Suprapubic skin (tissue), 4 donors: Measurements from ENCODE around the gene ROS1. TPM values are rescaled to one million over a fixed set of nuclear protein-coding genes. Genes with fewer than 3 reads are reported as not detected.

Experiments used
- DNase-seq, 2 donors: peaks; one replicate each; pipeline ENCODE4 v3.0.0-alpha.2; 2019; ENCODE audit warnings: low spot score in 2 of 2
- H3K27ac ChIP-seq: fragments of 200-600 bp; sonication (generic); one replicate; pipeline ENCODE4 v1.5.1; 2019
- H3K27me3 ChIP-seq: fragments of 200-600 bp; sonication (generic); one replicate; pipeline ENCODE4 v1.5.1; 2019
- H3K36me3 ChIP-seq: fragments of 200-600 bp; sonication (generic); one replicate; pipeline ENCODE4 v1.5.1; 2019
- H3K4me1 ChIP-seq: fragments of 200-600 bp; sonication (generic); one replicate; pipeline ENCODE4 v1.5.1; 2019
- H3K4me3 ChIP-seq: fragments of 200-600 bp; sonication (generic); one replicate; pipeline ENCODE4 v1.5.1; 2019; ENCODE audit warnings: mild to moderate bottlenecking
- H3K9me3 ChIP-seq: fragments of 200-600 bp; sonication (generic); one replicate; pipeline ENCODE4 v1.5.1; 2019
- CTCF ChIP-seq, 2 donors: fragments of 200-600 bp in 1 of 2; fragments of 450-650 bp in 1 of 2; sonication (generic) in 1 of 2; IDR thresholded peaks; one replicate each; pipeline ENCODE4 v1.5.1; 2016 to 2019; ENCODE audit warnings: antibody characterized with exemption in 2 of 2, mild to moderate bottlenecking in 1 of 2, moderate library complexity in 1 of 2
- EP300 ChIP-seq: sonication (generic); formaldehyde crosslinking; IDR thresholded peaks from one replicate; pipeline ENCODE4 v1.6.1; 2017; ENCODE audit warnings: antibody characterized with exemption
- POLR2A ChIP-seq, 2 donors: fragments of 450-650 bp; IDR thresholded peaks; one replicate each; pipeline ENCODE4 v1.6.1; 2017; ENCODE audit warnings: antibody characterized with exemption in 2 of 2, mild to moderate bottlenecking in 2 of 2, moderate library complexity in 2 of 2
- POLR2AphosphoS5 ChIP-seq, 3 donors: sonication (generic); formaldehyde crosslinking; IDR thresholded peaks; one replicate each; pipeline ENCODE4 v1.6.1; 2017; ENCODE audit warnings: antibody characterized with exemption in 3 of 3
- WGBS: methylation state at CpG from one replicate; pipeline ENCODE4 v1.1.5; 2018; 5-methylcytosine and 5-hydroxymethylcytosine counted together
- total RNA-seq, 4 donors: library from RNA; depleted of rRNA; stranded (reverse); fragments of >200 nt; gene quantifications; one replicate each; pipeline ENCODE4 v1.1.0, GENCODE V29; 2016

ROS1 gene
- total RNA-seq, 4 donors from 2014 or later, result 0.49 to 2.8 (median 0.69) TPM

GRCh38 chr6:117371492-117371891 lies 54.2 kb downstream of the ROS1 start:
- Histone ChIP-seq H3K27ac (no peak overlapping the region), H3K9me3 (peaks cover 4% of the 10 kb centered on the region), H3K4me3 (no peak overlapping the region), H3K4me1 (no peaks in the 10 kb centered on the region), H3K27me3 (peaks cover 7% of the 10 kb centered on the region), H3K36me3 (no peaks in the 10 kb centered on the region)
- TF ChIP-seq CTCF (IDR thresholded peaks at IDR 0.05) (no peak), POLR2A (IDR thresholded peaks at IDR 0.05) (no peak), POLR2AphosphoS5 (IDR thresholded peaks at IDR 0.05) (no peak), EP300 (no peak)
- 72% methylated on average over 4 of the region's 4 CpGs for WGBS
- DNase-seq, result no peak

- H3K27ac ChIP-seq, result no peak overlapping the region
- no peaks in the 10 kb centered on the region for H3K9me3 ChIP-seq
- TF ChIP-seq POLR2A (IDR thresholded peaks at IDR 0.05), result no peak
- no peak for TF ChIP-seq POLR2AphosphoS5 (IDR thresholded peaks at IDR 0.05)
- TF ChIP-seq EP300, result no peak
- TF ChIP-seq CTCF (IDR thresholded peaks at IDR 0.05), result no peak
- no peaks in the 10 kb centered on the region for H3K4me1 ChIP-seq
- WGBS, result 69% methylated on average over 5 of the region's 5 CpGs
- no peaks in the 10 kb centered on the region for H3K36me3 ChIP-seq
- no peak for DNase-seq
- no peak overlapping the region for H3K4me3 ChIP-seq
- no peaks in the 10 kb centered on the region for H3K27me3 ChIP-seq
Measured at GRCh38 chr6:117359581-117359980, 66.2 kb downstream of the ROS1 start.

- 91% methylated on average over 1 of the region's 1 CpG for WGBS
- H3K27ac ChIP-seq, result no peak overlapping the region
Measured at GRCh38 chr6:117354671-117355070, 71.1 kb downstream of the ROS1 start.

GRCh38 chr6:117352466-117353081 lies 73.2 kb downstream of the ROS1 start:
- TF ChIP-seq POLR2AphosphoS5 (IDR thresholded peaks at IDR 0.05) (no peak), EP300 (no peak), POLR2A (IDR thresholded peaks at IDR 0.05) (no peak), CTCF (IDR thresholded peaks at IDR 0.05) (no peak)
- Histone ChIP-seq H3K9me3 (no peaks in the 10 kb centered on the region), H3K36me3 (no peaks in the 10 kb centered on the region), H3K27ac (no peak overlapping the region), H3K4me3 (no peak overlapping the region), H3K4me1 (no peaks in the 10 kb centered on the region), H3K27me3 (no peaks in the 10 kb centered on the region)
- DNase-seq, result no peak
- 84% methylated on average over 3 of the region's 3 CpGs for WGBS

More at GRCh38 chr6:117354671-117355070, 71.1 kb downstream of the ROS1 start:
- H3K9me3 ChIP-seq, result no peaks in the 10 kb centered on the region
- DNase-seq, result no peak
- H3K27me3 ChIP-seq, result no peaks in the 10 kb centered on the region
- no peaks in the 10 kb centered on the region for H3K4me1 ChIP-seq
- no peaks in the 10 kb centered on the region for H3K36me3 ChIP-seq
- no peak overlapping the region for H3K4me3 ChIP-seq
- TF ChIP-seq CTCF (IDR thresholded peaks at IDR 0.05) (no peak), POLR2AphosphoS5 (IDR thresholded peaks at IDR 0.05) (no peak), EP300 (no peak), POLR2A (IDR thresholded peaks at IDR 0.05) (no peak)

GRCh38 chr6:117351521-117351920 lies 74.2 kb downstream of the ROS1 start:
- H3K27ac ChIP-seq, result no peak overlapping the region
- no peak for TF ChIP-seq POLR2A (IDR thresholded peaks at IDR 0.05)
- TF ChIP-seq CTCF (IDR thresholded peaks at IDR 0.05), result no peak
- TF ChIP-seq EP300, result no peak
- TF ChIP-seq POLR2AphosphoS5 (IDR thresholded peaks at IDR 0.05), result no peak
- WGBS, result 52% methylated on average over 1 of the region's 1 CpG
- H3K27me3 ChIP-seq, result no peaks in the 10 kb centered on the region
- H3K36me3 ChIP-seq, result no peaks in the 10 kb centered on the region
- H3K4me1 ChIP-seq, result no peaks in the 10 kb centered on the region
- no peaks in the 10 kb centered on the region for H3K9me3 ChIP-seq
- DNase-seq, result no peak
- H3K4me3 ChIP-seq, result no peak overlapping the region
